HepG2 (cell line): ENCODE results near the gene PSRC1. TPM values are rescaled to one million over a fixed set of nuclear protein-coding genes. Genes with fewer than 3 reads are reported as not detected.

Experiments used
- CHD4 ChIP-seq: fragments of 200-600 bp; sonication (generic); IDR thresholded peaks from 2 replicates; pipeline ENCODE4 v1.7.0; 2017; ENCODE audit warnings: mild to moderate bottlenecking, low read length, borderline replicate concordance
- DNMT3B ChIP-seq: conservative IDR thresholded peaks from 2 replicates; pipeline ENCODE4 v1.6.1; 2016; ENCODE audit warnings: missing biosample characterization, control low read depth
- E2F2 ChIP-seq: sonication (generic); formaldehyde crosslinking; IDR thresholded peaks from 2 replicates; pipeline ENCODE4 v1.4.0; 2020; ENCODE audit warnings: missing genetic modification reagents, borderline replicate concordance
- HES4 ChIP-seq: sonication (generic); formaldehyde crosslinking; IDR thresholded peaks from 2 replicates; pipeline ENCODE4 v1.9.0; 2021; ENCODE audit warnings: mild to moderate bottlenecking, missing genetic modification reagents, borderline replicate concordance
- HNF4A ChIP-seq: sonication (generic); formaldehyde crosslinking; IDR thresholded peaks from 2 replicates; pipeline ENCODE4 v1.4.0; 2020; ENCODE audit warnings: missing genetic modification reagents
- HNF4G ChIP-seq, 2 experiments: sonication (generic) in 1 of 2; formaldehyde crosslinking in 1 of 2; IDR thresholded peaks; 2 replicates each; pipeline versions ENCODE4 v1.4.0 to v1.6.1; 2011 to 2020; ENCODE audit warnings: borderline replicate concordance in 2 of 2, low read depth in 2 of 2, mild to moderate bottlenecking in 2 of 2, low read length in 1 of 2, missing genetic modification reagents in 1 of 2, moderate library complexity in 1 of 2
- LCORL ChIP-seq, 2 experiments: fragments of 450-650 bp in 1 of 2; sonication (generic) in 1 of 2; formaldehyde crosslinking in 1 of 2; IDR thresholded peaks; 2 replicates each; pipeline versions ENCODE4 v1.5.0 to v1.6.1; 2017 to 2020; ENCODE audit warnings: antibody characterized with exemption in 1 of 2, missing genetic modification reagents in 1 of 2
- NFATC3 ChIP-seq: sonication (generic); formaldehyde crosslinking; IDR thresholded peaks from 2 replicates; pipeline ENCODE4 v1.5.1; 2020; ENCODE audit warnings: mild to moderate bottlenecking, missing genetic modification reagents
- NR1H2 ChIP-seq: sonication (generic); formaldehyde crosslinking; IDR thresholded peaks from 2 replicates; pipeline ENCODE4 v1.8.1; 2022; ENCODE audit warnings: low read depth, missing genetic modification reagents, borderline replicate concordance
- PBX3 ChIP-seq: sonication (generic); formaldehyde crosslinking; IDR thresholded peaks from 2 replicates; pipeline ENCODE4 v1.8.1; 2023; ENCODE audit warnings: missing genetic modification reagents, inconsistent platforms, borderline replicate concordance
- PLSCR1 ChIP-seq: sonication (generic); formaldehyde crosslinking; IDR thresholded peaks from 2 replicates; pipeline ENCODE4 v1.5.0; 2020; ENCODE audit warnings: missing genetic modification reagents, mild to moderate bottlenecking, borderline replicate concordance
- RBM22 ChIP-seq: fragments of 200-400 bp; formaldehyde crosslinking; optimal IDR thresholded peaks from 2 replicates; pipeline ENCODE3; 2017; ENCODE audit warnings: mild to moderate bottlenecking, low read length, moderate library complexity
- TCF7L2 ChIP-seq: IDR thresholded peaks from 2 replicates; pipeline ENCODE4 v1.6.1; 2011; ENCODE audit warnings: mild to moderate bottlenecking, low read depth, low read length, moderate library complexity
- ZNF253 ChIP-seq: sonication (generic); formaldehyde crosslinking; IDR thresholded peaks from 2 replicates; pipeline ENCODE4 v1.8.0; 2022; ENCODE audit warnings: mild to moderate bottlenecking, missing genetic modification reagents, borderline replicate concordance
- ZNF260 ChIP-seq: sonication (generic); formaldehyde crosslinking; IDR thresholded peaks from 2 replicates; pipeline ENCODE4 v1.4.0; 2020; ENCODE audit warnings: missing genetic modification reagents, low read depth, mild to moderate bottlenecking, borderline replicate concordance
- ZNF296 ChIP-seq: sonication (generic); formaldehyde crosslinking; conservative IDR thresholded peaks from 2 replicates; pipeline ENCODE4 v1.5.0; 2020; ENCODE audit warnings: mild to moderate bottlenecking, missing genetic modification reagents
- ZNF383 ChIP-seq: sonication (generic); formaldehyde crosslinking; IDR thresholded peaks from 2 replicates; pipeline ENCODE4 v1.4.0; 2020; ENCODE audit warnings: missing genetic modification reagents, mild to moderate bottlenecking, borderline replicate concordance
- ZNF496 ChIP-seq: sonication (generic); formaldehyde crosslinking; IDR thresholded peaks from 2 replicates; pipeline ENCODE4 v1.8.1; 2023; ENCODE audit warnings: mild to moderate bottlenecking, moderate library complexity, missing genetic modification reagents; ENCODE audit not compliant: insufficient replicate concordance
- ZNF570 ChIP-seq: sonication (generic); formaldehyde crosslinking; IDR thresholded peaks from 2 replicates; pipeline ENCODE4 v1.4.0; 2020; ENCODE audit warnings: mild to moderate bottlenecking, missing genetic modification reagents, borderline replicate concordance
- ZNF687 ChIP-seq: sonication (generic); formaldehyde crosslinking; IDR thresholded peaks from 2 replicates; pipeline ENCODE4 v1.5.1; 2020; ENCODE audit warnings: mild to moderate bottlenecking, missing genetic modification reagents, moderate library complexity
- ZNF790 ChIP-seq: sonication (generic); formaldehyde crosslinking; IDR thresholded peaks from 2 replicates; pipeline ENCODE4 v1.8.0; 2022; ENCODE audit warnings: missing genetic modification reagents, mild to moderate bottlenecking, borderline replicate concordance
- polyA plus RNA-seq, 8 experiments: library from polyadenylated mRNA; depleted of rRNA in 3 of 8; stranded (reverse) in 7 of 8; unstranded in 1 of 8; fragments of >200 nt; fragmentation: Illumina TruSeq in 4 of 8; extraction: Trizol in 4 of 8; gene quantifications; 2 replicates each; pipeline versions ENCODE4 v1.2.1 to v1.2.3, GENCODE V29; 2011 to 2016; ENCODE audit warnings: low read depth in 4 of 8, missing spikeins in 1 of 8, mixed read lengths in 1 of 8; ENCODE audit not compliant: insufficient read depth in 1 of 8
- total RNA-seq, 5 experiments: library from RNA; depleted of rRNA; stranded (reverse); fragments of >200 nt; fragmentation: Illumina TruSeq; extraction: Trizol; gene quantifications; 2 replicates each; pipeline ENCODE4 v1.2.3, GENCODE V29; 2016; ENCODE audit warnings: low read depth in 1 of 5

Gene PSRC1
- total and polyA plus RNA-seq, 2 of the 13 experiments (the other 11 are each of a cell fraction or from before 2014, with no cell fraction given) = 28.6 to 30.3 TPM

- TF ChIP-seq ZNF687 (peak; percentile 77), ZNF570 (no peak), TCF7L2 (no peak), CHD4 (no peak), HES4 (CRISPR knock-in tag) (no peak), E2F2 (no peak), DNMT3B (no peak; the same call in 1 of the 2 replicates), ZNF383 (no peak), NFATC3 (CRISPR knock-in tag) (no peak), ZNF260 (CRISPR knock-in tag) (no peak), NR1H2 (CRISPR knock-in tag) (peak; percentile 36; the same call in 1 of the 2 replicates), LCORL (IDR thresholded peaks at IDR 0.05) (no peak), LCORL (CRISPR knock-in tag; IDR thresholded peaks at IDR 0.05) (no peak; the same call in 1 of the 2 replicates), HNF4A (CRISPR knock-in tag) (peak; percentile 71), ZNF253 (CRISPR knock-in tag) (no peak), ZNF296 (CRISPR knock-in tag) (no peak), PBX3 (CRISPR knock-in tag) (no peak), RBM22 (no peak), PLSCR1 (CRISPR knock-in tag) (no peak), ZNF496 (CRISPR knock-in tag) (no peak), HNF4G (IDR thresholded peaks at IDR 0.05; ENCODE audit: borderline replicate concordance, low read depth, low read length) (no peak), HNF4G (CRISPR knock-in tag; IDR thresholded peaks at IDR 0.05; ENCODE audit: borderline replicate concordance, low read depth) (no peak), ZNF790 (CRISPR knock-in tag) (no peak)
Observed at GRCh38 chr1:109299558-109300343, 16.8 kb upstream of the PSRC1 start (continued).
